AG10803 (cell line): ENCODE data around the gene UFM1.
A peak's percentile ranks its signal among the peaks of the same experiment; 100 is the strongest.

Experiments used
- DNase-seq: peaks from one replicate; pipeline ENCODE4 v3.0.0; 2010; ENCODE audit warnings: low read depth
- H3K4me3 ChIP-seq: 2 replicates; pipeline ENCODE4 v1.5.1; 2011; ENCODE audit warnings: mild to moderate bottlenecking, low read length, control low read depth
- CTCF ChIP-seq: conservative IDR thresholded peaks from 2 replicates; pipeline ENCODE4 v1.5.1; 2011; ENCODE audit warnings: mild to moderate bottlenecking, low read length, control low read depth, inconsistent platforms

UFM1 gene

GRCh38 chr13:38382946-38383345 is 33.3 kb downstream of the UFM1 start:
- no peak for DNase-seq
- TF ChIP-seq CTCF = no peak
- no peak overlapping the region for H3K4me3 ChIP-seq

GRCh38 chr13:38384171-38384570 is 34.5 kb downstream of the UFM1 start:
- peak; percentile 66 for DNase-seq
- TF ChIP-seq CTCF = no peak

GRCh38 chr13:38385153-38385891 is 35.7 kb downstream of the UFM1 start:
- TF ChIP-seq CTCF = no peak
- no peak overlapping the region for H3K4me3 ChIP-seq
- peak; percentile 42 for DNase-seq

More at GRCh38 chr13:38384171-38384570, 34.5 kb downstream of the UFM1 start:
- no peak overlapping the region for H3K4me3 ChIP-seq

GRCh38 chr13:38386421-38386820 is 36.8 kb downstream of the UFM1 start:
- no peak for TF ChIP-seq CTCF
- peak; percentile 75 for DNase-seq

GRCh38 chr13:38391341-38391740 is 41.7 kb downstream of the UFM1 start:
- TF ChIP-seq CTCF = no peak
- DNase-seq = no peak
- no peak overlapping the region for H3K4me3 ChIP-seq

More at GRCh38 chr13:38386421-38386820, 36.8 kb downstream of the UFM1 start:
- H3K4me3 ChIP-seq = no peak overlapping the region

- no peak overlapping the region for H3K4me3 ChIP-seq
- DNase-seq = peak; percentile 52
- TF ChIP-seq CTCF = no peak
Measured at GRCh38 chr13:38394777-38395496, 45.3 kb downstream of the UFM1 start.

GRCh38 chr13:38395497-38395788 is 45.8 kb downstream of the UFM1 start:
- no peak for DNase-seq
- no peak for TF ChIP-seq CTCF
- H3K4me3 ChIP-seq = no peak overlapping the region
